Body of pancreas (tissue), 4 donors: ENCODE data around the gene KAT7. TPM values are rescaled to one million over a fixed set of nuclear protein-coding genes. Genes with fewer than 3 reads are reported as not detected.

Experiments
- ATAC-seq: fragments of 150-250 bp; one replicate; pipeline ENCODE4 v1.9.1; 2016
- DNase-seq, 4 donors: peaks; one replicate each; pipeline ENCODE4 v3.0.0-alpha.2; 2019
- H3K27ac ChIP-seq, 4 donors: fragments of 200-600 bp; sonication (generic); 1 replicate in 3 of 4; 2 replicates in 1 of 4; pipeline versions ENCODE4 v1.5.1 to v1.6.1; 2016 to 2019; ENCODE audit warnings: mild to moderate bottlenecking in 1 of 4, mixed read lengths in 1 of 4, moderate library complexity in 1 of 4
- H3K27me3 ChIP-seq, 2 donors: fragments of 200-600 bp; sonication (generic); one replicate each; pipeline ENCODE4 v1.6.0; 2016; ENCODE audit warnings: mild to moderate bottlenecking in 1 of 2
- H3K36me3 ChIP-seq, 2 donors: fragments of 200-600 bp; sonication (generic); replicated peaks in 1 of 2; 2 replicates each; pipeline ENCODE4 v1.5.1; 2016; ENCODE audit warnings: low read depth in 2 of 2; ENCODE audit not compliant: insufficient read depth in 1 of 2
- H3K4me1 ChIP-seq: fragments of 200-600 bp; sonication (generic); one replicate; pipeline ENCODE4 v1.6.0; 2016
- H3K4me3 ChIP-seq, 2 donors: fragments of 200-600 bp; sonication (generic); 1 replicate in 1 of 2; 2 replicates in 1 of 2; pipeline ENCODE4 v1.5.1; 2016 to 2019
- H3K9me3 ChIP-seq, 3 donors: fragments of 200-600 bp; sonication (generic); 1 replicate in 2 of 3; 2 replicates in 1 of 3; pipeline ENCODE4 v1.5.1; 2016
- CTCF ChIP-seq, 7 experiments: fragments of 450-650 bp in 4 of 7; fragments of 200-600 bp in 3 of 7; sonication (generic) in 3 of 7; IDR thresholded peaks; one replicate each; pipeline ENCODE4 v1.5.1; 2016 to 2019; ENCODE audit warnings: antibody characterized with exemption in 7 of 7
- POLR2A ChIP-seq, 3 donors: fragments of 450-650 bp; IDR thresholded peaks; one replicate each; pipeline ENCODE4 v1.6.1; 2016; ENCODE audit warnings: antibody characterized with exemption in 3 of 3, mild to moderate bottlenecking in 2 of 3
- WGBS, 2 donors: methylation state at CpG; one replicate each; pipeline ENCODE4 v1.1.5; 2017; 5-methylcytosine and 5-hydroxymethylcytosine counted together
- intact Hi-C: fragments of 100-400 bp; cut with DNase I; formaldehyde crosslinking; loops from one replicate; pipeline ENCODE4 v1.15.1; 2023
- total RNA-seq, 2 donors: library from RNA; depleted of rRNA; stranded (reverse); fragments of >200 nt; gene quantifications; one replicate each; pipeline ENCODE4 v1.1.0, GENCODE V29; 2016

The KAT7 gene
- total RNA-seq, 2 donors from 2014 or later: 7.3 to 16.5 TPM

GRCh38 chr17:49748791-49749190 lies 39.7 kb upstream of the KAT7 start:
- intact Hi-C loops: no loop called here
- TF ChIP-seq CTCF (IDR thresholded peaks at IDR 0.05): no peak
- Histone ChIP-seq H3K27me3 (no peaks in the 10 kb centered on the region), H3K36me3 (no peaks in the 10 kb centered on the region), H3K27ac (no peak overlapping the region), H3K4me3 (no peak overlapping the region), H3K9me3 (no peaks in the 10 kb centered on the region), H3K4me1 (peaks cover 17% of the 10 kb centered on the region)
- DNase-seq (no peak), ATAC-seq (no peak)
- WGBS, 2 donors: 81 to 94% methylated on average over 7 of the region's 7 CpGs

GRCh38 chr17:49749730-49750129 lies 38.8 kb upstream of the KAT7 start:
- Histone ChIP-seq H3K4me1 (peaks cover 26% of the 10 kb centered on the region), H3K4me3 (no peak overlapping the region), H3K27me3 (no peaks in the 10 kb centered on the region), H3K9me3 (no peaks in the 10 kb centered on the region), H3K27ac (no peak overlapping the region), H3K36me3 (no peaks in the 10 kb centered on the region)
- 93 to 100% methylated on average over 3 of the region's 3 CpGs for WGBS, 2 donors
- TF ChIP-seq POLR2A (IDR thresholded peaks at IDR 0.05): no peak
- TF ChIP-seq CTCF (IDR thresholded peaks at IDR 0.05): no peak
- DNase-seq: no peak
- no peak for ATAC-seq
- intact Hi-C loops: no loop called here

GRCh38 chr17:49752508-49752907 lies 36.0 kb upstream of the KAT7 start:
- Histone ChIP-seq H3K36me3 (no peaks in the 10 kb centered on the region), H3K4me1 (peaks cover 22% of the 10 kb centered on the region), H3K27ac (no peak overlapping the region), H3K4me3 (no peak overlapping the region), H3K9me3 (no peaks in the 10 kb centered on the region), H3K27me3 (no peaks in the 10 kb centered on the region)
- 80 to 88% methylated on average over 3 of the region's 3 CpGs for WGBS, 2 donors
- DNase-seq (no peak), ATAC-seq (no peak)
- intact Hi-C loops: no loop called here
- TF ChIP-seq CTCF (IDR thresholded peaks at IDR 0.05) (no peak), POLR2A (IDR thresholded peaks at IDR 0.05) (no peak)

- peak; percentile 87 for ATAC-seq
- Histone ChIP-seq H3K36me3 (no peaks in the 10 kb centered on the region), H3K27ac (peak overlapping the region; percentile 30 to 73 (median 60)), H3K9me3 (no peaks in the 10 kb centered on the region), H3K4me1 (peaks cover 17% of the 10 kb centered on the region), H3K27me3 (no peaks in the 10 kb centered on the region), H3K4me3 (no peak overlapping the region)
- DNase-seq: peak; percentile 76 to 87 (median 84)
- TF ChIP-seq CTCF (IDR thresholded peaks at IDR 0.05): no peak
- TF ChIP-seq POLR2A (IDR thresholded peaks at IDR 0.05): peak in 1 of 3 donors; percentile 30
- 33 to 46% methylated on average over 8 of the region's 8 CpGs for WGBS, 2 donors
- intact Hi-C loops: no loop called here
These were observed 34.5 kb upstream of the KAT7 start for GRCh38 chr17:49753959-49754391.

- DNase-seq: no peak
- H3K27ac ChIP-seq: peak overlapping the region in 1 of 4 donors; percentile 9
- intact Hi-C loops: no loop called here
These were observed 32.7 kb upstream of the KAT7 start for GRCh38 chr17:49755663-49756283.

More at GRCh38 chr17:49755663-49756283, 32.7 kb upstream of the KAT7 start:
- no peak for ATAC-seq
- TF ChIP-seq POLR2A (IDR thresholded peaks at IDR 0.05): no peak
- no peak for TF ChIP-seq CTCF (IDR thresholded peaks at IDR 0.05)
- WGBS, 2 donors: 79 to 82% methylated on average over 4 of the region's 4 CpGs
- Histone ChIP-seq H3K4me1 (peaks cover 17% of the 10 kb centered on the region), H3K9me3 (no peaks in the 10 kb centered on the region), H3K4me3 (no peak overlapping the region), H3K36me3 (no peaks in the 10 kb centered on the region), H3K27me3 (no peaks in the 10 kb centered on the region)
